Transverse colon (tissue), 3 donors: ENCODE data around the gene EME2.

ENCODE experiments used
- CTCF ChIP-seq, 5 experiments: fragments of 200-600 bp in 3 of 5; fragments of 450-650 bp in 2 of 5; sonication (generic) in 3 of 5; IDR thresholded peaks; 1 replicate in 2 of 5; 2 replicates in 3 of 5; pipeline ENCODE4 v1.5.1; 2016 to 2017; ENCODE audit warnings: antibody characterized with exemption in 5 of 5, inconsistent platforms in 3 of 5, mild to moderate bottlenecking in 2 of 5, moderate library complexity in 1 of 5
- POLR2A ChIP-seq: fragments of 450-650 bp; IDR thresholded peaks from one replicate; pipeline ENCODE4 v1.6.1; 2016; ENCODE audit warnings: antibody characterized with exemption, mild to moderate bottlenecking, moderate library complexity

- TF ChIP-seq CTCF (IDR thresholded peaks at IDR 0.05) = no peak
- TF ChIP-seq POLR2A = no peak
Measured at GRCh38 chr16:1734123-1734522, 38.5 kb upstream of the EME2 start.
